22Rv1 (cell line): ENCODE measurements around the gene RPTOR.

Experiments
- H3K27ac ChIP-seq: fragments of 450-650 bp; 2 replicates; pipeline ENCODE4 v1.5.1; 2017
- CTCF ChIP-seq: fragments of 450-650 bp; IDR thresholded peaks from 2 replicates; pipeline ENCODE4 v1.5.1; 2017; ENCODE audit warnings: mild to moderate bottlenecking
- ZFX ChIP-seq: fragments of 450-650 bp; IDR thresholded peaks from 2 replicates; pipeline ENCODE4 v1.6.1; 2017; ENCODE audit warnings: antibody characterized with exemption, borderline replicate concordance

The RPTOR gene

GRCh38 chr17:80963812-80964543 is 419.3 kb downstream of the RPTOR start:
- H3K27ac ChIP-seq: no peak overlapping the region
- TF ChIP-seq CTCF: no peak
- TF ChIP-seq ZFX: no peak

- no peak overlapping the region for H3K27ac ChIP-seq
- TF ChIP-seq ZFX (no peak), CTCF (no peak)
Observed at GRCh38 chr17:80964544-80964856, 419.9 kb downstream of the RPTOR start.

DNA sequence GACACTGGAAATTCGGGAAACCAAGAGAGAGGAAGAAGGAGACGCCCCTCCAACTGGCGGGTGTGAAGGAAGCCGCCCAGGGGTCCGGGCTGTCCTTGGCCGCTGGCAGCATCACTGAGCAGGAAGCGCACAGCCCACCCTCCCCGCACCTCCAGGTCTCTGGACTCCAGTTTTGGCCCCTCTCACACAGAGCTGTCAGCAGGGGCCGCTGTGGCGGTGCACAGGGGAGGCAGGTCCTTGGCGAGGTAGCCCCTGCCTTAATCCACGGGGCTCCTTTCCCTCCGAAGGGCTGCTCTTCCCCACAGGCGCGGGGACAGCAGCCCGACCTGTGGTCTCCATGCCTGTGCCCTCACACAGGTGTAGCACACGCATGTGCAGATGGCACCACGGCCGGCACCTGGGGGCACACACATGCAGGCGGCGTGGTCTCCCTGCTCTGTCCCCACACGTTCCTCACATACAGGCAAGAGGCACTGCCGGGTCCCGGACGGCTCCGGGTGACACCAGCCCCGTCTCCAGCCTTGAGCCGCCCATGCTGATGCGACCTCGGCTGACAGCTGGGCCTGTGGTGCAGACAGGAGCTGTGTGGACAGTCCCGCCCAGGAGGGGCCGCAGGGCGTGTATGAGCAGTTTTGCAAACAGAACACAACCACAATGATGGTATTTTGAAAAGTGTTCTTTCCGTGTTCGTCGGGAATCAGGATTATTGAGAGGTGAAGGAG is 420.4 kb downstream of the RPTOR start:
- no peak overlapping the region for H3K27ac ChIP-seq
- TF ChIP-seq CTCF (no peak), ZFX (no peak)

GRCh38 chr17:80965606-80966005 is 421.0 kb downstream of the RPTOR start:
- TF ChIP-seq CTCF (no peak), ZFX (no peak)
- no peak overlapping the region for H3K27ac ChIP-seq

DNA sequence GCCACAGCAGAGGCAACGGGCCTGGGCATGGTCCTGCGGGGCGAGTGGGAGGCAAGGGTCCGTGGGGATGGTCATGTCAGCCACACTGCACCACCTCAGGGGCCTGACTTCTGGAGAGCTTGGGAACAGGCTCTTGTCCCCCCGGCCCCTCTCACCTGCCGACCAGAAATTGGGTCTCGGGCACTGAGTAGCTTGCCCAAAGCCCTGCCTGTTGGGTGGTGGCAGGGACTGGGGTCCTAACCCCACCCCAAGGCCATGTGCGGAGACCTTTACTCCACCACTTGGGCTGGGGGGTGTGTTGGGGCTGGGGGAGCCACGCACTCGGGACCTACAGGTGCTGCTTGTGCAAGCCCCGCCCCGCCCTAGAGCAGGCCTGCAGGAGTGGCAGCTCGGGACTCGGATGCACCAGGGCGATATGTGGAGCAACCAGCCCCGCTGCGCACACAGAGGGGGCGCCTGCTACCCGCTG is 422.8 kb downstream of the RPTOR start:
- no peak overlapping the region for H3K27ac ChIP-seq
- no peak for TF ChIP-seq CTCF
- TF ChIP-seq ZFX: no peak

DNA sequence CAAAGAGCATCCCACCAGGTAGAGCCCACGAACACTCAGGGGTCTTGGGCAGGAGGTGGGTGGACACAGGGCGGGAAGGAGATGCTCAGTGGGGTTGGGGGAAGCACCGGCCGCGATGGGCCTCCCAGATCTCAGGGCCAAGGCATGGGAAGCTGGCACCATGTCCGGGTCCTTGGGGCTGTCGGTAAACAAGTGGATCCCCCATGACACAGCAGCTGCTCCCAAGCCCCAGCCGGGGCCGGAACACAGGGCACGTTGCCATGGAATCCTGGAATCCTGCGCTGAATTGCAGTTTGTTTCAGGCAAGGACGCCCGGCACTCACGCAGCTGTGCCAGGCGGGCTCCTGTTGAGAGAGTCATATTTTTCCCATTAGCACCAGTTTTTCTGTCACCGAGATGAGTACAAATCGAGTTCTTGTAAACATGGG is 424.0 kb downstream of the RPTOR start:
- TF ChIP-seq CTCF (no peak), ZFX (no peak)
- H3K27ac ChIP-seq: no peak overlapping the region

DNA sequence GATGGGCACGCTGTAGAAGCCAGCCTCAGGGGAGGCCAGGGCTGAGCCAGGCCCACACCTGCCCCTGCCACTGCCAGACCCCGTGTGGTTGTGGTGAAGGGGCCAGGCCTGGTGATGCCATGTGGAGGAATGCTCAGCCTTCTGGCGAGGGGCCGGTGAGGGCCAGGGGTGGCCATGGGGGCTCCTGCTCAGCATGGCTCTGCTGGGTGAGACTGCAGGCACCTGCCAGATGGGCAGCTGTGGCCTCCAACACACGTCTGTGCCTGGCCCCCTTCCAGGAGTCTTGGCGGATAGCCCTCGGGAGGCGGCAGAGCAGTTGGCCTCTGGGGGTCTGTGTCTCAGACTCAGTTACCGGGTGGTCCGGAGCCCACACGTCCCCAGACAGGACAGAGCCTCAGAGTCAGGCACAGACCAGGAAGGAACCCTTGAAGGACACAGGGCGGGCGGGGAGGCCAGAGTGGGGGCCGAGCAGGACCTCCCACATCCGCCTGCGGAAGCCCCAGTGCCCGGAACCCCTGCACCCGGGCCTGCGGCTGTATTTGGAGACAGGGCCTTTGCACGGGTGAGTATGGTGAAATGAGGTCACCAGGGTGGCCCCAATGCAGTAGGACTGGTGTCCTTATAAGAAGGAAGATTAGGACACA is 424.5 kb downstream of the RPTOR start:
- no peak overlapping the region for H3K27ac ChIP-seq
- no peak for TF ChIP-seq ZFX
- no peak for TF ChIP-seq CTCF
